ENCODE results near the gene GLI3. TPM values are rescaled to one million over a fixed set of nuclear protein-coding genes. Genes with fewer than 3 reads are reported as not detected.

Gene GLI3
- total and polyA plus RNA-seq, 2 of the 8 experiments (the other 6 are each of a cell fraction or from before 2014, with no cell fraction given), result 8.0 to 31.1 TPM

- TF ChIP-seq CHD7 (IDR thresholded peaks at IDR 0.05; ENCODE audit: insufficient replicate concordance, low read length) (peak; percentile 23), TCF12 (IDR thresholded peaks at IDR 0.05; ENCODE audit: low read depth, low read length) (0 out of 2 replicates have a peak, but pooled peaks have one; percentile 28), SP1 (IDR thresholded peaks at IDR 0.05; ENCODE audit: low read depth, low read length) (no peak)
These were observed 22.8 kb downstream of the GLI3 start (continued) for GRCh38 chr7:42214060-42214679.
